Suppressor macrophage treated with lipopolysaccharide for 1 hour (primary cell): ENCODE data around the gene EEF1A2.

Source experiments
- DNase-seq, 3 donors: peaks; one replicate each; pipeline ENCODE4 v3.0.0-alpha.2; 2020 to 2022

The EEF1A2 gene

DNA sequence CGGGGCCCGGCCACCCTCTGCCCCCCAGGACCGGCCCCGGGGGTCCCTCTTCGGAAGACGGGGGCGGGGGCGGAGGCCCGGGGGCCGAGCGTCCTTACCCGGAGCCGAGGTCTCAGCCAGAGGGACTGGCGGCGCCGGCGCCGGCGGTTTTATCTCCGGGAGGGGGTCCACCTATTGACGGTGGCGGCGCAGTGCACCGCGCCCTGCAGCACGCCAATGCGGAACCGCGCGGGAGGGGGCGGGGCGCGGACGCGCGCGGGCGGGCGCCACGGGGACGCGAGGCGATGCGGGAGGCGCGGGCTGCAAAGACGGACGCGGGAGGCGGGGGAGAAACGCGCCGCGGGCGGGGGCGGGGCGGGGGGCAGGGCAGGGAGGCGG lies at the start of gene EEF1A2:
Gene EEF1A2 (minus strand): TSS at position 124 of the 378 bp plus-strand sequence. CDS start 1,320 bp downstream, outside the sequence.
- peak; percentile 29 to 68 (median 44) for DNase-seq

DNA sequence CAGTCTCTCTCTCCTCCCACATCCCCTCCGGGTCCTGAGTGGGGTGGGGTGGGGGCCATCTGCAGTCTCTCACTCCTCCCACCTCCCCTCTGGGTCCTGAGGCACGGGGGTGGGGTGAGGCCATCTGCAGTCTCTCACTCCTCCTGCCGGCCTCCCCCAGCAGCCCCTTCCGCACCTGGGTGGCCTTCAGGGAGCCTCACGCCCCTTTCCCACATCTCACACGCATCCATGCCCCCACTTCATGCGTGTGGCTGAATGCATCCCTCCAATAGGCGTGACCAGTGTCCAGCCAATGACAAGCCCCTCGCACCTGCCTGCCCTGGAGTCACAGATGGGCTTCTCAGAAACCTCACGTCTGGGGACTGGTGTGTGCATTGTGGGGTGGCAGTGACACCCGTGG lies 49.7 kb upstream of the EEF1A2 start:
- no peak for DNase-seq

DNA sequence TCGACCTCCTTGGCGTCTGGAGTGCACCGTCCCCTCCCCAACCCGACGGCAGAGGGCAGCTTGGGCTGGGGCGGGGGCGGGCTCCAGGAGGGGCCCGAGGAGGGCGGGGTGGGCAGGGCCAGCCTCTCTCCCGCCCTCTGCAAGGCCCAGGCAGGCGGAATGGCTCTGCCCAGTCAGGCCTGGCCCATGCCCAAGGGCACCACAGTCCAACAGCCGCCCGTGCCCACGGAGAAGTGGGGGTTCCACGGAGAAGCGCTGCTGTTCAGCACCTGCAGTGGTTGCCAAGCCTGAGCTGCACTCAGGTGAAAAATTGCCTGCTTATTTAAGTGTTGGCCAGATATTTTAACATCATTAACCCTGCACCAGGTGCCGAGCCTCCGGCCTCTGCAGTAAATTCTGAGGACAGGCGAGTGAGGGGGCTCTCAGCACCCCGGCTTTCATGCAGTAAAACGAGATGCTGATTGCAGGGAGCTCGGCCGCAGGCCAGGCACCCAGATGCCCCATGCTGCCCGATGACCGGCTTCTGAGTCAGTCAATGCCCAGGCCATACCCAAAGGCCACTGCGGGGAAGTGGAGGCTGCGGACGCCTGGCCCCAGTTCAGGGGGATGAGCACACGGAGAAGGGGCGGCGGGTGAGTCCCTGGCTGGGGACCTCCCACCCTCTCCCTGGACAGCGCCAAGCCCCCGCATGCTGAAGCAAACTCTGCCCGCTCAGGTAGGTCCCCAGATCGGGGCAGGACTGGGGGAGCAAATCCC lies 49.0 kb upstream of the EEF1A2 start, which contains the start of gene SRMS:
Gene SRMS (minus strand): TSS at position 25 of the 756 bp plus-strand sequence. CDS start 286 bp downstream, outside the sequence.
- DNase-seq = no peak

DNA sequence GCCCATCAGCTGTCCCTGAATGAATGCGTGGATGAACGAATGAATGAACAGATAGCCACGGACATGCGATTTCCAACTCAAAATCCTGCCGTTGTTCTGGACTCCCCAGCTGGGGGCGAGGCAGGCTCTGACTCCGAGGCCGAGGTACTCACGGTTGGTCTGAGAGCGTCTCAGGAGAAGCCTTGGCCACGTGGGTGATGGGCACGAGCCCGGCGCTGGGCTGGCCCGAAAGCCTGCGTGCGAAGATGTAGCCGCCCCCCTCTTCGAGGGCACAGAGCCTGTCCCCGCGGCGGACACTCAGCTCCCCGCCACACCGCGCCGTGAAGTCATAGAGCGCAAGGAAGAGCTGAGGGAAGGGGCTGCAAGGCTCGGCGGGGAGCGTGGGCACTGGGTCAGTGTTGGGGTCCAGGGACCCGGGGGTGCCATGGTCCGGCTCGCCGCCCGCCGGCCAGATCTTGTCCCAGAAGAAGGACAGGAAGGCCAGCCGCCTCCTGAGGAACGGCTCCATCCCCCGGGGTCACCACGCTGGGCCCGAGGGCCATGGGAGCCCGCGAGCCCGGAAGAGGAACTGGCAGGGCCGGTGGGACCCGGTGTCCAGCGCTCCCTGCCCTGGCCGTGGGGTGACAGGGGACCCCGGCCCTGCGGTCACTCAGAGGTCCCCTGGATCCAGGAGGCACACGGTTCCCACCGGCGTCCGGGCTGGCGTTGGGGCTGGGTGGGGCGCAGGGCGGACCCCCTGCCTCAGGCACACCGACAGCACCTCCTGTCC lies 48.3 kb upstream of the EEF1A2 start:
- no peak for DNase-seq

DNA sequence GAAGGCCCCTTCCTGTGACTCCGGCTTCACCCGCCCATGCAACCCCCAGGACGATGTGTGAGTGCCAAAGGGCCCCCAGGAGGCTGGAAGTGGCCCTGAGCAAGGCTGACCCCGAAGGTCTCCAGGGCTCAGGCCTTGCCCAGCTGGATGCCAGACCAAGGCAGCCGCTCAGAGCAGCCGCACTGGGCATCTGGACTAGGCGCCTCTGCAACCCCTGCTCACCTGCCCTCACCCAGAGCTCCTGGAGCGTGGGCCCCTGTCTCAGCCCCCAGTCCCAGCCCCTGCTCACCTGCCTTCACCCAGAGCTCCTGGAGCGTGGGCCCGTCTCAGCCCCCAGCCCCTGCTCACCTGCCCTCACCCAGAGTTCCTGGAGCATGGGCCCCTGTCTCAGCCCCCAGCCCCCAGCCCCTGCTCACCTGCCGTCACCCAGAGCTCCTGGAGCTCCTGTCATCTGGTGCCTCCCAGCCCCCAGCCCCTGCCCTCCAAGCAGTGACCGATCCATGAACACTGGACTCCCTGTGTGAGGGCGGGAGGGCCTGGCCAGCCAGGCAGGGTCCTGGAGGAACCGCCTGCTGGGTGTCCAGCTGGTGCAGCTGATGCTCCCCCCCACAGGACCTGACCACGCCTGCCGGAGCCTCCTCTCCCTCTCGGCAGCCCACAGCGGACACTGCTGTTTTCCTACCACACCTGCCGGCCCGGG lies 47.5 kb upstream of the EEF1A2 start:
- DNase-seq = no peak

DNA sequence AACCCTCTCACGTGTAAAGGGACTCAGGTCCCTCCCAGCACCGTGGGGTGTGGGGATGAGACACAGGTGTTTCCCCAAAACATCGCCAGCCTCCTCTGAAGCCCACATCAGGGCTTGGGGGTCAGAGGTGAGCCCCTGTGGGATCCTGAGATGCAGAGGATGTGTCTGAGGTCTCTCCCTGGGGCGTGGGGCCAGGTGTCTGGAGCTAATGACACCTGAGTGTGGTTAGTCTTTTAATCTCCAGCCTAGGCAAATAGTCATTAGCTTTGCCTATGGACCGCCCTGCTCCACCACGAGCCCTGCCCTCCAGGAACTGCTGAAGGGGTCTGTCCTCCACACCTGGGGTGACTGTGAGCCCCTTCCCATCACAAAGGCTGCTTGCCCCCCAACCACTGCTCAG lies 46.9 kb upstream of the EEF1A2 start:
- no peak for DNase-seq

DNA sequence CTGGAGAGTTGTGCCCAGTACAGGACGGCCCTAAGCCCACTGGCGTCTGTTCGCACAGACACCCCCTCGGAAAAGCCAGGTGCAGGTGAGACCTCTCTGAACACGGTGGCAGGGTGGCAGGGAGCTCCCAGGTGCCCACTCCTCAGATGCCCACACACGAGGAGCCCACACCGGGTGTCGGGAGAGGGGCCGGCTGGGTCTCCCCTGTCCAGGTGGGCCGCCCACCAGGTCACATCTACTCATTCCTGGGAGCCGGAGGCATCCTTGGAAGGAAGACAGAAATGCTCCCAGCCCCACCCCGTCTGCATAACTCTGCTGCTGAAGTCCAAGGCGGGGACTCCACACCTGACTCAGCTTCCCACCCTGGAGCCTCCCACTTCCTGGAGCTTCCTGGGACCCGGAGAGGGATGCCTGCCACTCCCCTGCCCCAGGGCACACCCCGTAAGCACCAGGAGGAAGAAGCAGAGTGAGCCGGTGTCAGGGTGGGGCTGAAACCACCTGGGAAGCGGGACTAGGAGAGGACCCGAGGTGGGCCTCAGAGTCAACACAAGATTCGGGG lies 46.2 kb upstream of the EEF1A2 start:
- no peak for DNase-seq

DNA sequence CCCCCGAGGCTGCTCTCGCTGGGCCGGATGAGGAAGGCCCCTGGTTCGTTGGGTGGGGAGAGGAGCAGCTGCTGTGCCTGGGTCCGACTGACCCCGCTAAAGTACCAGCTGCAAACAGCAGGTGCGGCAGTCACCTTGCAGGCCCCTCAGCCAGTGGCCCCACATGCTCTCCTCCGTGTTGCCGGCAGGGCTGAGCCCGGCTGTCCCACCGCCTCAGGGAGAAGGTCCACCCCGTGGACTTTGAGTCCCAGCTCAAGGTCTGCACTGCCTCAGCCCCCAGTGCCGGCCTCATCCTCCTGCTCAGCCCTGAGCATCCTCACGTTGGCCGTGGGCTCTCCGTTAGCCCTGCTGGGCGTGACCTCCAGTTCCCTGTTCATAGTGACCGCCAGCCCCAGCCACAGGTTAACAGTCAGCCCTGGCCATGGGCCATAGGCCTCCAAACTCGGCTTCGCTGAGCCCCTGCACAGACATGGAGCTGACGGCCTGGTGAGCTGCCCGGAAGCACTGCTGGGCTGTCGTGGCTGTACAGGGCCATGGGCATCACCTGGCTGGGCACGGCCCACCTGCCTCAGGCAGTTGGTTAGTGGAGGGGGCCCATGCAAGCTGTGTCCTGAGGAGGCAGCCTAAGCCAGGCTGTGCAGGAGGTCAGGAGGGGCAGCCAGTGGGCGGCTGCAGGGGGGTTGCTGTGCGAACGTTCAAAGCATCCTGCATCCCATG lies 45.5 kb upstream of the EEF1A2 start:
- no peak for DNase-seq

DNA sequence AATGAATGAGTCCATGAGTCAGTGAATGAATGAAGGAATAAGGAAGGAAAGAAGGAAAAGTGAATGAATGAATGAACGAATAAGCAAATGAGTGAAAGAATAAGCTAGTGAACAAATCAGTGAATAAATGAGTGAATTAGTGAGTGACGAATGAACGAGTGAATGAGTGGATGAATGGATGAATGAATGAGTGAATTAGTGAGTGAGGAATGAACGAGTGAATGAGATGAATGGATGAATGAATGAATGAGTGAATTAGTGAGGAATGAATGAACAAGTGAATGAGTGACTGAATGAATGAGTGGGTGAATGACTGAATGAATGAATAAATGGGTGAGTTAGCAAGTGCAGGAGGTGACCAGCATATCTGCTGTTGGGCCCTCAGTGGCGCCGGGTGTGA lies 44.9 kb upstream of the EEF1A2 start:
- no peak for DNase-seq

DNA sequence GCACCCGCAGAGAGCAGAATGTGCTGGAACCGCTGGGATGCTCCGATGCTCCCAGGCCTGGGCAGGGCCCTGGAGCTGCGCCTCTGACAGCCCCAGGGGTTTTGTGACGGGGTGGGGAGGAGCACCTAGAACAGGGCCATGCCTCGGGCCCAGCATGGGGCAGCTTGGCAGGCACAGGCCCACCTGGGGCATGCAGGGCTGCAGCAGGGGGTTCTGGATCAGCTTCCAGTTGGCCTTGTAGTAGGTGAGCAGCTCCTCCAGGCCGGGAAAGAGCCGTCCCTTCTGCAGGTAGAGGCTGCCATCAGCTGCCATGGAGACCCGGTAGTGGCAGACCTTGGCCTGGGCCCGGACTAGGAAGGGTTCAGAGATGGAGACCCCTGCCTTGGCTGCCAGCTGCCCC lies 44.2 kb upstream of the EEF1A2 start:
- DNase-seq = no peak

DNA sequence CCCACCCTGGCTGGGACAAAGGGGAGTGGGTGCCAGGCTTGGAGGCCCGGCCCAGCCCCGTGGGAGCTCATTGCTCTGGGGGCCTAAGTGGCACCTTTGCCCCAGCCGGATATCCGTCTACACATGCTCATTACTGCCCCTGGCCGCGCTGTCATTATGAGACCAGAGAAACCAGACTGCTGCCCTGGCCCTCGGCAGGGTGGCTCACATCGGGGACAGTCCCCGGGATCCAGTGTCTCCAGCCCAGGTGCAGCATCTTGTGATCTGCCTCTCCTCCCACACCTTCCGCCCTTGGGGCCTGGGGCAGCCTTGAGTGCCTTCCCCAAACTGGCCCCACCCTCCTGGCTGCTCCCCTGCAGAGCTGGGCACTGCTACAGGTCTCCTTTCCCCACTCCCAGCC lies 43.8 kb upstream of the EEF1A2 start:
- no peak for DNase-seq

DNA sequence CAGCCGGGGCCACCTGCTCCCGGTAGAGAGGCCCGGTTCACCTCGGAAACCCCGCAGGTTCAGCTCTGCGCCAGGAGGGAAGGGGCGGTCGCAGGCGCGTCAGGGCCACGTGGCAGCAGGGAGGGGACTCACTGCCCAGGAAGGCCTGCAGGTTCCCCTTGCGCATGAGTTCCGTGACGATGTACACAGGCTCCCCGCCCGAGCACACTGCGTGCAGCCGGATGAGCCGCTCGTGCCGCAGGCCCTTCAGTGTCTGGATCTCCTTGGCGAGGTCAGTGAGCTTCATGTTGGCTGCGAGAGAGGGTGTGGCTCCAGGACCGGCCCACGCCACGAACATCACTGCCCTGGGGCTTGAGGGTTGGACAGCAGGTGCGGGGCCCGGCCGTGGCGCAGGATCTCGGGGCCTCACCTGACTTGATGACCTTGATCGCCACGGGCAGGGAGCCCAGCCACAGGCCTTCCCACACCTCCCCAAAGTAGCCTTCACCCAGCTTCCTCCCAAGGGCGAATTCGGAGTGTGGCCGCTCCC lies 43.2 kb upstream of the EEF1A2 start:
- no peak for DNase-seq

DNA sequence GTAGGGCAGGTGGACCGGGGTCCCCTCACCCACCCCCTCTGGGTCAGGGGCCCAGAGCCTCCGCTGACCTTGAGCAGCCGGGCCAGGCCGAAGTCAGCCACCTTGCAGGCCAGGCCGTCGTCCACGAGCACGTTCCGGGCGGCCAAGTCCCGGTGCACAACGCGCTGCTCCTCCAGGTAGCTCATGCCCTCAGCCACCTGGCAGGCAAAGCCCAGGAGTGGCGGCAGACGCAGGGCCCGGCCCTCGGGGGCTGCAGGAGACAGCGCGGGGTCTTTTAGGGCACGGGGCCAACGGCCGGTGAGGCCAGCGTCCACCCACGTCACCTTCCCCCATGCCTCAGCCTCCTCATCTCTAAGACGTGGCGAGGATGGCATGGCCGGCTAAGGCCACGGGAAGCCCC lies 42.5 kb upstream of the EEF1A2 start:
- no peak for DNase-seq

DNA sequence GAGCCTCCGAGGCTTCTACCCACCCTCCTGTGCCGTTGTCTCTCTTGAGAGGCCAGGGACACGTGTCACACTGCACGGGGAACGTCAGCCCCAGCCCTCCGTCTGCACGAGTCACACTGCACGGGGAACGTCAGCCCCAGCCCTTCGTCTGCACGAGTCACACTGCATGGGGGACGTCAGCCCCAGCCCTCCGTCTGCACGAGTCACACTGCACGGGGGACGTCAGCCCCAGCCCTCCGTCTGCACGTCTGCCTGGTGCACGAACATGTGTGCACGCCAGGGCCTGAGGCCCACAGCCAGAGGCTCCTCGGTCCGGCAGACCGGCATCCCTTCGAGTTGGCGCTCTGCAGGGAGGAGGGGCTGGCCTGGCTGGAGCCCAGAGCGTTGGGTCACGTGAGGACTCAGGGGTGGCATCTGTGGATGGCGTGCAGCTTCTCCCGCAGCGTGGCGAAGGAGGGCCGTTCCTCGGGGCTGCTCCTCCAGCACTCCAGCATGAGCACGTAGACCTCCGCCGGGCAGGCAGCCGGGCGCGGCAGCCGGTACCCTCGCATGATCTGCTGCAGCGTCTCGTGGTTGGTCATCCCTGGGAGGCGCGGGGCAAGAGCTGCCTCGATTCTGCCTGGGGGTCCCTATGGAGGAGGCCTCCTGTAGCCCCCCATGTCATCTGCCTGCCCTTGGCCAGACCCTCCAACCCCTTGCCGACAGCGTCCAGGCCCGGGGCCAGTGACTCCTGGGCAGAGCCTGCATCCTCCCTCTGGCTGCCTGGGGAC lies 41.7 kb upstream of the EEF1A2 start:
- peak; percentile 63 to 72 (median 71) for DNase-seq

DNA sequence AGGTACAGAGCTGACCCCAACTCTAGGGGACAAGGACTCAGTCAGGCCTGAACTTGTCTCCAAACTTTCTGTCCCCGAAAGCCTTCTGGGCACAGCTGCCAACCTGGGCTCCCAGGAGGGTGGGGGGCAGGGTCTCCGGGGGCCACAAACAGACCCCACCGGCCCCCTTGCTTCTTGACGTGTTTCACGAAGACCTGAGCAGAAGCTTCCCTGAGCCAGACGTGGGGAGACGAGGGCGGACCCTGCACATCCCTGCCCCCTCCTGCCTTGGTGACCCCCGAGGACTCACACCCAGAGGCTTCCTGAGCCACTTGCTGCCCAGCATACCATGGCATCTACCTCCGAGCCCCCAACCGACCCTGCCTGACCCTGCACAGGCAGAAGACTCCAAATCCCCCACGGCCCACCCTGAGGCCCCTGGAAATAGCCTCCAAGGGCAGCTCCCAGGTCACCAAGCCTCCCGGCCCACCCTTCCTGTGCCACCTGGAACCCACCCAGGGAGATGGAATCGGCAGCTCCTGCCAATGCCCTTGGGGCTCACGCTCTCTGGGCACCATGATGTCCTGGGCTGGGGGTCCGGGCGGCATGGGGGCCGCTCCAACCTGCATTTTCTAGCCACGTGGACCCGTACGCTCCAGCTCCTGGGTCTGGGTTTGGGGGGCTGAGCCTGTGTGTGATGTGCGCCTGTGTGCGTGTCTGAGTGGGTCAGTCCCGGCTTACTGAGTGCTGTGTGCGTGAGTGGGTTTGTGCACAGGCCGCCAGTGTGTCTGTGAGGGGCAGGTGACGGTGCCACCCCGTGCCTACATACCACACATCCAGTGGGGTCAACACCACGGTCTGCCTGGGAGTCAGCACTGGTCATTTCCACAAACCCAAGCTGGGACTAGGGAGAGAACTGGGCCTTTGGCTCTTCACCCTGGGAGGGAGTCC lies 40.8 kb upstream of the EEF1A2 start:
- no peak for DNase-seq

DNA sequence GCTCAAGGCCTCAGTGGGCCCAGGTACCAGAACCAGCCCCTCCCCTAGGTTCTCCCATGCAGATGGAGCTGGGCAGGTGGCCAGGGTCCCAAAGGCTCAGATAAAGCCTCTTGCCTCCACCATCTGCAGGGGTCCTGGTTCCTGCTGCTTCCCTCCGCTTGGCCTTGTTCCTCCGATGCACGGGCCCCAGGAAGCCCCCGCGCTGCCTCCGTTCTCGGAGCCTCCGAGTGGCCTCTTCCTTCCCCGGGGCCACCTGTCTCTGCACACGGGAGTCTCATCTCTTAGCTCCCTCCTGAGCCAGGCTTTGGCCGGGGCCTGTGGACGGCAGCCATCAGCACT lies 40.2 kb upstream of the EEF1A2 start:
- DNase-seq = no peak

DNA sequence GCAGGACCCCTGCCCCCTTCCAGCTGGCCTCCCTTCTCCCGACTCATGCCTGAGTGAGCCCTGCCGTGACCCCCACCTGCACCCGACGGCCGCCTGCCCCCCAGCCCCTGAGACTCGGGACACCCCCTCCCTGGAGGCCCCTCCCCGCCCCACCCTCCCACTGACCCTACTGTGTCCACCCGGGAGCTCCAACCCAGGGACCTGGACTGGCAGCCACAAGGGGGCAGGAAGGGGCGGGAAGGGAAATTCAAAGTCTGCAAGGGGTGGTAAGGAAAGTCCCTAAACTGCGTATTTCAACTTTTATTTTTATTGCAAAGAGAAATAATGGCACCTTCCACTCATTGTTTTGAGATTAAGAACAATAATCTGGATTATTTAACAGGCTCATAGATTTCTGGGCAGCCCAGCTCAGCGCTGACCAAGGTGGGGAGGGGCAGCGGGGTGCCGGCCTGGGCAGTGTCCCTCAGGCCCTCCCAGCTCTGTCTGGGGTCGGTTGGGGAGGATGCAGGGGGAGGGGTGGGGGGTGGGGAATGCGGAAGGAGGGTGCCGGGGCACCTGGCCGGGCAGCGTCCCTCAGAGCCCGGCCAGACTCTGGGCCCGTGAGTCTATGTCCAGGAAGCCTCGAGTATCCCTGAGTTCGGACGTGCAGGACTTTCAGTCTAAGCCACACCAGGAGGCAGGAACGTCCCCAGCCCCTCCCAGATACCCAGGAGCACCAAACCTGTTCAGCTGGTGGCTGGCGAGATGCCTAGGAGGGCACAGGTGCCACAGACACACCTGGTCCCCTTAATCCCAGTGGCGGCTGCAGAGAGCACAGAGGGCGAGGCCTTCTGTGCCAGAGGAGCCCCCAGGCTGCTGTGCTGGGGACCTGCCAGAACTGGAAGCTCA lies 39.6 kb upstream of the EEF1A2 start:
- DNase-seq = peak; percentile 76 to 87 (median 81)

DNA sequence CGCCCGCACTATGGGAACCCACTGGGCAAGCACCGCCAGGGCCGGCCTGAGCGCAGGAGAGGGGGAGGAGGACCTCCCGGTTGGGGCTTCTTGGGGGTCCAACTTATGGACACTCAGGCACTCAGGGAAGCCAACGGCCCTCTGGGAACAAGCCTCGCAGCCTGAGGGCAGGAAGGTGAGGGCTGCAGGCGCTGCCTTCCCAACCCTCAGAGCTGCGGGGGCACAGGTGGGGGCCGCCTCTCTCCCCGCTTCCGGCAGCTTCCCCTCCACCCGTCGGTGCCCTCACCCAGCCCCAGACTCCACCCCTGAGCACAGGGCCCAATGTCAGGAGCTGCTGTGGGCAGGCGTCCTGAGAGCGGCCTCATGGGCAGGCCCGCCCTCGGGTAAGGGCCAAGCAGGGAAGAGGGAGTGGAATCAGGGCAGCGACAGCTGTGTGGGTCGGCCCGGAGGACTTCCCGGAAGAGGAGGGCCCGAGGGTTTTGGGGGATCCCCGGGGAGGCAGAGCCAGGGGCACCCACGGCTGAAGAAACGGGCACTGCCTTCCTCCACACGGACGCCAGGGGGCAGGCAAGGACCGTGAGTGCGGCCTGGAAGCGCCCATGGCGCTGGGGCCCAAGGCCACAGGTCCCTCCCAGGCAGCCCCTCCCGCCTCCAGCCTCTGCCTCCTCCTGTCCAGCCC lies 38.8 kb upstream of the EEF1A2 start:
- peak; percentile 98 to 99 (median 98) for DNase-seq
